ENCODE measurements around the gene PAK1IP1.

PAK1IP1 gene

DNA sequence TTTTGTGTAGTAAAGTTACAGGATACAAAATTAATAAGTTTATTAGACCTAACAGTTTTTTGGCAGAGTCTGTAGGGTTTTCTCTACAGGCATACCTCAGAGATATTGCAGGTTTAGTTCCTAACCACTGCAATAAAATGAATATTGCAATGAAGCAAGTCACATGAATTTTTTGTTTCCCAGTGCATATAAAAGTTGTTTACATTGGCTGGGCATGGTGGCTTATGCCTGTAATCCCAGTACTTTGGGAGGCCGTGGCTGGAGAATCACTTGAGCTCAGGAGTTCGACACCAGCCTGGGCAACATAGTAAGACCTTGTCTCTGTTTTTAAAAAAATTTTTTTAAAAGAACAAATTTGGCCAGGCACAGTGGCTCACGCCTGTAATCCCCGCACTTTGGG, 16.3 kb upstream of the PAK1IP1 start:
- Histone ChIP-seq H3K4me1 (ENCODE audit: control insufficient read depth, insufficient read depth, low read length) (no peaks in the 10 kb centered on the region), H3K4me3 (ENCODE audit: low read depth, low read length) (no peak overlapping the region), H3K9me3 (ENCODE audit: control insufficient read depth, insufficient read depth, low read depth, low read length) (no peaks in the 10 kb centered on the region), H3K36me3 (ENCODE audit: control insufficient read depth in 2 of 2, insufficient read depth in 1 of 2, low read length in 2 of 2) (no peaks in the 10 kb centered on the region), H3K27ac (ENCODE audit: extremely low read depth, low read depth, low read length) (no peak overlapping the region)
- ChIA-PET POLR2A (no interaction called here), CTCF (interaction anchor here (0.7 kb wide), 1 partner anchor 173 kb away, joined by 4 read pairs; no protein-coding TSS in a partner anchor)
- TF ChIP-seq, protein P1, sequence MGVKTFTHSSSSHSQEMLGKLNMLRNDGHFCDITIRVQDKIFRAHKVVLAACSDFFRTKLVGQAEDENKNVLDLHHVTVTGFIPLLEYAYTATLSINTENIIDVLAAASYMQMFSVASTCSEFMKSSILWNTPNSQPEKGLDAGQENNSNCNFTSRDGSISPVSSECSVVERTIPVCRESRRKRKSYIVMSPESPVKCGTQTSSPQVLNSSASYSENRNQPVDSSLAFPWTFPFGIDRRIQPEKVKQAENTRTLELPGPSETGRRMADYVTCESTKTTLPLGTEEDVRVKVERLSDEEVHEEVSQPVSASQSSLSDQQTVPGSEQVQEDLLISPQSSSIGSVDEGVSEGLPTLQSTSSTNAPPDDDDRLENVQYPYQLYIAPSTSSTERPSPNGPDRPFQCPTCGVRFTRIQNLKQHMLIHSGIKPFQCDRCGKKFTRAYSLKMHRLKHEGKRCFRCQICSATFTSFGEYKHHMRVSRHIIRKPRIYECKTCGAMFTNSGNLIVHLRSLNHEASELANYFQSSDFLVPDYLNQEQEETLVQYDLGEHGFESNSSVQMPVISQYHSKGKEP (tag by site-specific recombination; IDR thresholded peaks at IDR 0.05), result peak; percentile 89
- TF ChIP-seq SCRT2 (tag by site-specific recombination; IDR thresholded peaks at IDR 0.05), result no peak

DNA sequence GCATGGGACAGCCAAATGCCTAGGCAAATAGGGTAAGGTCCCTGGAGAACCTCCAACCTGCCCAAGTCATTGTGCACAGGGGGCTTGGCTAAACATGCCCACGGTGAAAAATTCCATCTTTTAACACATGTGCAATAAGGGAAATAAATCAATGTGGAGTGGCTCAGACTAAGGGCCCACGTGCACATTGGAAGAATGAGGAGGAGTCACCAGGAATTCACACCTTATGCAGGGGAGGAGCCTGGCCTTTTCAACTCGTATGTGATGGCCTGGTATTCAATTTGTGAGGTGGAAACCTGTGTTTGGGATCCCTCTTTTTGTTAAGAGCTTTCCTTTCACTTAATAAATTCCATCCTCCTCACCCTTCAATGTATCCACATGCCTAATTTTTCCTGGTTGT, 13.0 kb upstream of the PAK1IP1 start:
- ChIA-PET POLR2A (no interaction called here), CTCF (interaction anchor here (0.7 kb wide), 1 partner anchor 273 kb away, joined by 3 read pairs; no protein-coding TSS in a partner anchor)
- Histone ChIP-seq H3K9me3 (ENCODE audit: control insufficient read depth, insufficient read depth, low read depth, low read length) (no peaks in the 10 kb centered on the region), H3K36me3 (ENCODE audit: control insufficient read depth in 2 of 2, insufficient read depth in 1 of 2, low read length in 2 of 2) (no peaks in the 10 kb centered on the region), H3K27ac (ENCODE audit: extremely low read depth, low read depth, low read length) (no peak overlapping the region), H3K4me3 (ENCODE audit: low read depth, low read length) (no peak overlapping the region), H3K4me1 (ENCODE audit: control insufficient read depth, insufficient read depth, low read length) (no peaks in the 10 kb centered on the region)
- TF ChIP-seq KLF1 (tag by site-specific recombination; IDR thresholded peaks at IDR 0.05), result no peak
- TF ChIP-seq ZNF701 (tag by site-specific recombination; IDR thresholded peaks at IDR 0.05), result no peak
- TF ChIP-seq KLF7 (tag by site-specific recombination; IDR thresholded peaks at IDR 0.05; ENCODE audit: borderline replicate concordance), result no peak

DNA sequence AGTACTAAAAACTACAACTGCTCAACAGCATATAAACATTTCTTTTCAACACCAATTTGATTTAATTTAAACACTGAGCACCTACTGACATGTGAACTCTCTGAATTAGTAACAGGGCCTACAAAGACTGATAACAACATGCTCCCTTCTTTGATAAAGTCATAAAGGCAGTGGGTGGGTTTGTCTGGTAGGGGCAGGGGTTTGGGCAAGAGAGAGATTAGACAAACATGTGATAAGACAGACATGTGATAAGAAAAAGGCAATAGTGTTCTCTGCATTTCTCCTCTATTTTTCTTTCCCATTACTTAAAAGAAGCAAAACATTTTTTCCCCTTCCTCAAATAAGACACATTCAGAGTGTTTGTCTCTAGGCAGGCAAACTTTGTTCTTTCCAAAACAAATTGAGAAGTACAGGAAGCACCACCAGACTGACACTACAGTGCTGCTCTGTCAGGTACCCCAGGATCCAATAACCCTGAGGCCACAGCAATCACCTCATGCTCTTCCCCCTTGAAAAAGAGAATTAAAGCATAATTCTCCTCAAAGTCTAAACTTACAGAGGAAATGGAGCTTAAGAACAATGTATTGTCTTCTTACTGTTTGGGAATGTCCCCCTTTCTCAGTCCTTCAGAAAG, 12.3 kb upstream of the PAK1IP1 start:
- no peaks in the 10 kb centered on the region for H3K36me3 ChIP-seq (ENCODE audit: control insufficient read depth in 2 of 2, insufficient read depth in 1 of 2, low read length in 2 of 2)
- no peaks in the 10 kb centered on the region for H3K9me3 ChIP-seq (ENCODE audit: control insufficient read depth, insufficient read depth, low read depth, low read length)
- ChIA-PET CTCF (interaction anchor here (1.1 kb wide), 1 partner anchor 119 kb away, joined by 3 read pairs; no protein-coding TSS in a partner anchor), POLR2A (no interaction called here)
- TF ChIP-seq, protein P2, sequence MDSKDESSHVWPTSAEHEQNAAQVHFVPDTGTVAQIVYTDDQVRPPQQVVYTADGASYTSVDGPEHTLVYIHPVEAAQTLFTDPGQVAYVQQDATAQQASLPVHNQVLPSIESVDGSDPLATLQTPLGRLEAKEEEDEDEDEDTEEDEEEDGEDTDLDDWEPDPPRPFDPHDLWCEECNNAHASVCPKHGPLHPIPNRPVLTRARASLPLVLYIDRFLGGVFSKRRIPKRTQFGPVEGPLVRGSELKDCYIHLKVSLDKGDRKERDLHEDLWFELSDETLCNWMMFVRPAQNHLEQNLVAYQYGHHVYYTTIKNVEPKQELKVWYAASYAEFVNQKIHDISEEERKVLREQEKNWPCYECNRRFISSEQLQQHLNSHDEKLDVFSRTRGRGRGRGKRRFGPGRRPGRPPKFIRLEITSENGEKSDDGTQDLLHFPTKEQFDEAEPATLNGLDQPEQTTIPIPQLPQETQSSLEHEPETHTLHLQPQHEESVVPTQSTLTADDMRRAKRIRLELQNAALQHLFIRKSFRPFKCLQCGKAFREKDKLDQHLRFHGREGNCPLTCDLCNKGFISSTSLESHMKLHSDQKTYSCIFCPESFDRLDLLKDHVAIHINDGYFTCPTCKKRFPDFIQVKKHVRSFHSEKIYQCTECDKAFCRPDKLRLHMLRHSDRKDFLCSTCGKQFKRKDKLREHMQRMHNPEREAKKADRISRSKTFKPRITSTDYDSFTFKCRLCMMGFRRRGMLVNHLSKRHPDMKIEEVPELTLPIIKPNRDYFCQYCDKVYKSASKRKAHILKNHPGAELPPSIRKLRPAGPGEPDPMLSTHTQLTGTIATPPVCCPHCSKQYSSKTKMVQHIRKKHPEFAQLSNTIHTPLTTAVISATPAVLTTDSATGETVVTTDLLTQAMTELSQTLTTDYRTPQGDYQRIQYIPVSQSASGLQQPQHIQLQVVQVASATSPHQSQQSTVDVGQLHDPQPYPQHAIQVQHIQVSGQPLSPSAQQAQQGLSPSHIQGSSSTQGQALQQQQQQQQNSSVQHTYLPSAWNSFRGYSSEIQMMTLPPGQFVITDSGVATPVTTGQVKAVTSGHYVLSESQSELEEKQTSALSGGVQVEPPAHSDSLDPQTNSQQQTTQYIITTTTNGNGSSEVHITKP (tag by site-specific recombination; IDR thresholded peaks at IDR 0.05), result no peak
- TF ChIP-seq, protein P3, sequence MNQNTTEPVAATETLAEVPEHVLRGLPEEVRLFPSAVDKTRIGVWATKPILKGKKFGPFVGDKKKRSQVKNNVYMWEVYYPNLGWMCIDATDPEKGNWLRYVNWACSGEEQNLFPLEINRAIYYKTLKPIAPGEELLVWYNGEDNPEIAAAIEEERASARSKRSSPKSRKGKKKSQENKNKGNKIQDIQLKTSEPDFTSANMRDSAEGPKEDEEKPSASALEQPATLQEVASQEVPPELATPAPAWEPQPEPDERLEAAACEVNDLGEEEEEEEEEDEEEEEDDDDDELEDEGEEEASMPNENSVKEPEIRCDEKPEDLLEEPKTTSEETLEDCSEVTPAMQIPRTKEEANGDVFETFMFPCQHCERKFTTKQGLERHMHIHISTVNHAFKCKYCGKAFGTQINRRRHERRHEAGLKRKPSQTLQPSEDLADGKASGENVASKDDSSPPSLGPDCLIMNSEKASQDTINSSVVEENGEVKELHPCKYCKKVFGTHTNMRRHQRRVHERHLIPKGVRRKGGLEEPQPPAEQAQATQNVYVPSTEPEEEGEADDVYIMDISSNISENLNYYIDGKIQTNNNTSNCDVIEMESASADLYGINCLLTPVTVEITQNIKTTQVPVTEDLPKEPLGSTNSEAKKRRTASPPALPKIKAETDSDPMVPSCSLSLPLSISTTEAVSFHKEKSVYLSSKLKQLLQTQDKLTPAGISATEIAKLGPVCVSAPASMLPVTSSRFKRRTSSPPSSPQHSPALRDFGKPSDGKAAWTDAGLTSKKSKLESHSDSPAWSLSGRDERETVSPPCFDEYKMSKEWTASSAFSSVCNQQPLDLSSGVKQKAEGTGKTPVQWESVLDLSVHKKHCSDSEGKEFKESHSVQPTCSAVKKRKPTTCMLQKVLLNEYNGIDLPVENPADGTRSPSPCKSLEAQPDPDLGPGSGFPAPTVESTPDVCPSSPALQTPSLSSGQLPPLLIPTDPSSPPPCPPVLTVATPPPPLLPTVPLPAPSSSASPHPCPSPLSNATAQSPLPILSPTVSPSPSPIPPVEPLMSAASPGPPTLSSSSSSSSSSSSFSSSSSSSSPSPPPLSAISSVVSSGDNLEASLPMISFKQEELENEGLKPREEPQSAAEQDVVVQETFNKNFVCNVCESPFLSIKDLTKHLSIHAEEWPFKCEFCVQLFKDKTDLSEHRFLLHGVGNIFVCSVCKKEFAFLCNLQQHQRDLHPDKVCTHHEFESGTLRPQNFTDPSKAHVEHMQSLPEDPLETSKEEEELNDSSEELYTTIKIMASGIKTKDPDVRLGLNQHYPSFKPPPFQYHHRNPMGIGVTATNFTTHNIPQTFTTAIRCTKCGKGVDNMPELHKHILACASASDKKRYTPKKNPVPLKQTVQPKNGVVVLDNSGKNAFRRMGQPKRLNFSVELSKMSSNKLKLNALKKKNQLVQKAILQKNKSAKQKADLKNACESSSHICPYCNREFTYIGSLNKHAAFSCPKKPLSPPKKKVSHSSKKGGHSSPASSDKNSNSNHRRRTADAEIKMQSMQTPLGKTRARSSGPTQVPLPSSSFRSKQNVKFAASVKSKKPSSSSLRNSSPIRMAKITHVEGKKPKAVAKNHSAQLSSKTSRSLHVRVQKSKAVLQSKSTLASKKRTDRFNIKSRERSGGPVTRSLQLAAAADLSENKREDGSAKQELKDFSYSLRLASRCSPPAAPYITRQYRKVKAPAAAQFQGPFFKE (tag by site-specific recombination; IDR thresholded peaks at IDR 0.05; ENCODE audit: borderline replicate concordance), result no peak
- TF ChIP-seq SETDB1 (IDR thresholded peaks at IDR 0.05; ENCODE audit: insufficient read length, low read length), result no peak
- no peak for TF ChIP-seq ZNF423 (tag by site-specific recombination; IDR thresholded peaks at IDR 0.05)
- no peak for TF ChIP-seq ZNF223 (tag by site-specific recombination; IDR thresholded peaks at IDR 0.05)
- TF ChIP-seq ZNF561 (tag by site-specific recombination; IDR thresholded peaks at IDR 0.05; ENCODE audit: borderline replicate concordance), result no peak
- TF ChIP-seq ZNF837 (tag by site-specific recombination; IDR thresholded peaks at IDR 0.05), result no peak
- no peak for TF ChIP-seq ZNF211 (tag by site-specific recombination; IDR thresholded peaks at IDR 0.05; ENCODE audit: low read depth)
- no peaks in the 10 kb centered on the region for H3K4me1 ChIP-seq (ENCODE audit: control insufficient read depth, insufficient read depth, low read length)
- H3K27ac ChIP-seq (ENCODE audit: extremely low read depth, low read depth, low read length), result no peak overlapping the region
- H3K4me3 ChIP-seq (ENCODE audit: low read depth, low read length), result no peak overlapping the region

Data from HEK293 (cell line).